Adrenal gland (tissue), 12 donors: Measurements from ENCODE around the gene CGNL1. TPM values are rescaled to one million over a fixed set of nuclear protein-coding genes. Genes with fewer than 3 reads are reported as not detected.

Experiments used
- DNase-seq, 7 donors: peaks; one replicate each; pipeline ENCODE4 v3.0.0-alpha.2; 2019 to 2020
- H3K27ac ChIP-seq, 5 donors: fragments of 200-600 bp; sonication (generic) in 4 of 5; 1 replicate in 3 of 5; 2 replicates in 2 of 5; pipeline versions ENCODE4 v1.5.1 to v1.8.0; 2016 to 2020; ENCODE audit warnings: mild to moderate bottlenecking in 1 of 5
- H3K27me3 ChIP-seq: fragments of 200-600 bp; 2 replicates; pipeline ENCODE4 v1.8.0; 2021
- H3K36me3 ChIP-seq, 2 donors: fragments of 200-600 bp; replicated peaks in 1 of 2; 1 replicate in 1 of 2; 2 replicates in 1 of 2; pipeline versions ENCODE4 v1.5.1 to v1.8.0; 2018 to 2022
- H3K4me1 ChIP-seq, 2 donors: fragments of 200-600 bp; replicated peaks in 1 of 2; 1 replicate in 1 of 2; 2 replicates in 1 of 2; pipeline versions ENCODE4 v1.5.1 to v1.8.0; 2018 to 2021
- H3K4me3 ChIP-seq, 4 donors: fragments of 200-600 bp; sonication (generic) in 3 of 4; one replicate each; pipeline ENCODE4 v1.5.1; 2016 to 2018
- H3K9me3 ChIP-seq, 3 donors: fragments of 200-600 bp; sonication (generic) in 1 of 3; replicated peaks in 1 of 3; 1 replicate in 2 of 3; 2 replicates in 1 of 3; pipeline versions ENCODE4 v1.5.1 to v1.8.0; 2016 to 2021
- POLR2A ChIP-seq, 2 donors: fragments of 450-650 bp; IDR thresholded peaks; one replicate each; pipeline ENCODE4 v1.6.1; 2017; ENCODE audit warnings: antibody characterized with exemption in 2 of 2, mild to moderate bottlenecking in 2 of 2, moderate library complexity in 1 of 2
- WGBS, 4 donors: extraction: QIAGEN DNeasy Blood & Tissue Kit in 2 of 4; methylation state at CpG; one replicate each; pipeline versions ENCODE4 v1.1.5 to v1.1.7; 2013 to 2017; 5-methylcytosine and 5-hydroxymethylcytosine counted together
- intact Hi-C, 2 donors: fragments of 100-400 bp; cut with DNase I; formaldehyde crosslinking; loops; one replicate each; pipeline versions ENCODE4 v1.14.1 to v1.15.0; 2022 to 2023
- polyA plus RNA-seq, 3 donors: library from polyadenylated mRNA; stranded (reverse); fragments of 200-250 nt in 2 of 3; fragments of 350-450 nt in 1 of 3; fragmentation: Illumina TruSeq in 1 of 3; extraction: RNeasy Lipid Tissue Mini Kit (QIAGEN cat#74804) in 1 of 3; gene quantifications; one replicate each; pipeline ENCODE4 v1.2.3, GENCODE V29; 2013 to 2014
- total RNA-seq, 9 donors: library from RNA; depleted of rRNA in 4 of 9; stranded (reverse); fragments of >200 nt in 4 of 9; fragments of 120-200 nt in 1 of 9; fragmentation: NEBNext Ultra II Directional in 1 of 9; extraction: Animal tissue kit (Norgen Biotek cat#: 25700) in 1 of 9; gene quantifications; one replicate each; pipeline versions ENCODE4 v1.1.0 to v1.2.4, GENCODE V29; 2013 to 2023
- TF ChIP-seq, protein P1 (sequence below), 6 experiments: fragments of 450-650 bp in 4 of 6; fragments of 200-600 bp in 2 of 6; sonication (generic) in 1 of 6; IDR thresholded peaks; 1 replicate in 5 of 6; 2 replicates in 1 of 6; pipeline versions ENCODE4 v1.5.1 to v1.8.0; 2016 to 2021; ENCODE audit warnings: antibody characterized with exemption in 6 of 6, mild to moderate bottlenecking in 2 of 6, moderate library complexity in 1 of 6
- donor health status: healthy with polysubstance abuse.
- donor health status: Bipolar disorder and iron deficiency.
- donor health status: DM: yes; HTN: yes; CAD: no.
- donor health status: DM: no; HTN: no; CAD: no.
- donor health status: DM: no; HTN: no; CAD: no.
- donor health status: DM: yes; HTN: yes; CAD: no.

CGNL1 gene
- total and polyA plus RNA-seq, 12 donors = 5.2 to 49.5 (median 22.0) TPM

DNA sequence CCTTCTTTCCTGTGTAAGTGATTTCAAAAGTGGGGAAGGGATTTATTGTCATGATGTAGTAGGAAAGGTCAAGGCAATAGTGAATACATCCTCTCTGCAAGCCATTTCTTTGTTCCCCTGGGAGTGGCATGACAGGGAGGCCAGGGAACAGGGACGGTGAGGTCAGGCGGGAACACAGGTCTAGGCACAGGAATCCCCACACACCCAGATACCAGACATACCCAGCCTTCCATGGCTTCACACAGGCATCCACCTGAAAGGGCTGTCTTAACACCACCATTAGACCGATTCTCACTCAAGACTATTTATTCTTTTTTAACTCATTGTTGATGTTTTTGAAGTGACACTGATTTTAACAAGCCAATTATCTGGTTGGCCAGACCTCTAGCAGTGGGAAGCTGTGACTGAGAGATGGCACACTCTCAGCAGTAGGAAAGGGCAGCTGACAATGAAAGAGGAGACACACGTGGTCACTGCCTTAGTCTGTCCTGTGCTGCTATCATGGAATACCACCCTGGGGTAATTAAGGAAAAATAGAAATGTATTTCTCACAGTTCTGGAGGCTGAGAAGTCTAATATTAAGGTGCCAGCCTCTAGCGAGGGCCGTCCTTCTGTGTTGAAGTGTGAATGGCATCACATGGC is 140.8 kb downstream of the CGNL1 start:
- H3K4me3 ChIP-seq = no peak overlapping the region
- H3K9me3 ChIP-seq = no peaks in the 10 kb centered on the region
- no peaks in the 10 kb centered on the region for H3K27me3 ChIP-seq
- no peak for TF ChIP-seq POLR2A (IDR thresholded peaks at IDR 0.05)
- TF ChIP-seq, protein P1, sequence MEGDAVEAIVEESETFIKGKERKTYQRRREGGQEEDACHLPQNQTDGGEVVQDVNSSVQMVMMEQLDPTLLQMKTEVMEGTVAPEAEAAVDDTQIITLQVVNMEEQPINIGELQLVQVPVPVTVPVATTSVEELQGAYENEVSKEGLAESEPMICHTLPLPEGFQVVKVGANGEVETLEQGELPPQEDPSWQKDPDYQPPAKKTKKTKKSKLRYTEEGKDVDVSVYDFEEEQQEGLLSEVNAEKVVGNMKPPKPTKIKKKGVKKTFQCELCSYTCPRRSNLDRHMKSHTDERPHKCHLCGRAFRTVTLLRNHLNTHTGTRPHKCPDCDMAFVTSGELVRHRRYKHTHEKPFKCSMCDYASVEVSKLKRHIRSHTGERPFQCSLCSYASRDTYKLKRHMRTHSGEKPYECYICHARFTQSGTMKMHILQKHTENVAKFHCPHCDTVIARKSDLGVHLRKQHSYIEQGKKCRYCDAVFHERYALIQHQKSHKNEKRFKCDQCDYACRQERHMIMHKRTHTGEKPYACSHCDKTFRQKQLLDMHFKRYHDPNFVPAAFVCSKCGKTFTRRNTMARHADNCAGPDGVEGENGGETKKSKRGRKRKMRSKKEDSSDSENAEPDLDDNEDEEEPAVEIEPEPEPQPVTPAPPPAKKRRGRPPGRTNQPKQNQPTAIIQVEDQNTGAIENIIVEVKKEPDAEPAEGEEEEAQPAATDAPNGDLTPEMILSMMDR (IDR thresholded peaks at IDR 0.05) = no peak
- intact Hi-C loops = loop anchor here in 1 of 2 donors (5.0 kb wide), 1 partner anchor 165 kb away; no protein-coding TSS in a partner anchor
- no peaks in the 10 kb centered on the region for H3K4me1 ChIP-seq
- no peak for DNase-seq
- H3K36me3 ChIP-seq = no peaks in the 10 kb centered on the region
- H3K27ac ChIP-seq = no peak overlapping the region
- WGBS, 4 donors = 76 to 86% (median 80%) methylated on average over 6 of the region's 6 CpGs

DNA sequence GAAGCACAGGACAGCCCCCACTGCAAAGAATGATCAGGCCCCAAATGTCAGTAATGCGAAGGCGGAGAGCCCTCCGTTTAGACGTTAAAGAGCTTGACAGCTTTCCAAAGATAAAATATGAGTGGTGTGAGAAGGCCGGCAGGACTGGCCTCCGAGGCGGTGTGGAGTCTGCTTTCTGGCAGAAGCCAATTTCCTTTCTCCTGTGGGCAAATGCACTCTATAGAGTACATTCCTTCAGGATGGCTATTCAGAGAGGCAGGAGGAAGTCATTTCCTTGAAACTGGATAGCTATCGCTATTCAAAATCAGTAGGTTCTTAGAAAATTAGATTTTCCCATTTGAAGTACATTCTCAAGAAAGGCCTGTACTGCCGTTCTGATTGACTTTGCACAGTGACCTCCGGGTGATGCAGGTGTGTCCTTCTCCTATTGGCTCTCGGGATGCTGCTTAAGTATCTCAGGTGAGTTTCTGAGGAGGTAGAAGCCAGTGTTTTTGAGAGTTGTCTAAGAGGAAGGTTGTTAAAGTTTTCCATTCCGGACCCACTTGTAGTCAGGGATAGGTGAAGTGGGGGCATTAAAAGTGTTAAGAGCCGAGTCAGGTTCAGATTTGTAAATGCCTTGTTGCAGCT is 142.6 kb downstream of the CGNL1 start:
- Histone ChIP-seq H3K4me1 (no peaks in the 10 kb centered on the region), H3K27me3 (no peaks in the 10 kb centered on the region), H3K36me3 (peaks cover 0 to 1% of the 10 kb centered on the region in 2 donors), H3K4me3 (no peak overlapping the region), H3K27ac (no peak overlapping the region), H3K9me3 (no peaks in the 10 kb centered on the region)
- intact Hi-C loops = loop anchor here in 1 of 2 donors (5.0 kb wide), 1 partner anchor 167 kb away; no protein-coding TSS in a partner anchor
- 86 to 92% (median 90%) methylated on average over 13 of the region's 13 CpGs for WGBS, 4 donors
- DNase-seq = no peak
- TF ChIP-seq POLR2A (IDR thresholded peaks at IDR 0.05) = no peak
- TF ChIP-seq, protein P1 (IDR thresholded peaks at IDR 0.05) = no peak

DNA sequence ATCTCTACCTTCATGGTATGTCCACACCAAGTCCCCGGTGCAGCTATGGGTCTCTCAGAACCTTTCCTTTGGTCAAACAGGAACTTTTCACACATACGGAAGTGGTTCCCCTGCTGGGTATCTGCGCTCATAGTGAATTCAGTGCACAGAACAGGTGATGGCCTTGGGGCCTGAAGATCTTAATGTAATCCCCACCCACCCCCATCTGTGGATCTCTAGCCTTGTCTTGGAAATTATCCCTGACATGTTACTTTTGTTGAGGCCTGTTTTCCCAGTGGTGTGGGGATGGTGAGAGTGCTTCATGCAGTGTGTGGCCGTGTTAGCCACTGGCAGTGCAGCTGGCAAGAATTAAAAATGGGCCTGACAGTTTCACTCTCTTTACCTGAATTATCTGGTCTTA is 143.5 kb downstream of the CGNL1 start:
- Histone ChIP-seq H3K9me3 (no peaks in the 10 kb centered on the region), H3K36me3 (peaks cover 0 to 7% of the 10 kb centered on the region in 2 donors), H3K27ac (no peak overlapping the region), H3K4me1 (no peaks in the 10 kb centered on the region), H3K27me3 (no peaks in the 10 kb centered on the region), H3K4me3 (no peak overlapping the region)
- 81 to 93% (median 84%) methylated on average over 4 of the region's 4 CpGs for WGBS, 4 donors
- no peak for TF ChIP-seq POLR2A (IDR thresholded peaks at IDR 0.05)
- TF ChIP-seq, protein P1 (IDR thresholded peaks at IDR 0.05) = no peak
- DNase-seq = no peak
- intact Hi-C loops = loop anchor here in 1 of 2 donors (5.0 to 10.0 kb wide), 3 partner anchors 65 to 375 kb away; no protein-coding TSS in a partner anchor

DNA sequence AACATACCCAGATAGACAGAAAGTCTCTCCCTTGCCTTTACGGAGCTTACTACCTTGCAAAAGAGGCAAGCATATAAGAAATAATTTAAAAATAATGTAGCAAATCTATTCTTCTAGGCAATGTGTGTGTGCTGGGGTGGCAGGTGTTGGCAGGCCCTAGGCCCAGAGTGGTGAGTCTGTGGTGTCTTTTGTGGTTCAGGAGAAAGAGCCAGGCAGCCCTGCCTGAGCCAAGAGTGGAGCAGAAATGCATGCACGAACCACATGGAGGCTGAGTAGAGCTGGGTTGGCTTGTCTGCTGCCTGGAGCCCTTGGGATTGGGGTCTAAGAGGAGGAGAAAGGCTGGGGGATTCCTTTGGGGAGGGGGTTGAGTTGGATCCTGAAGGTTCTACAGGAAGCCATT is 145.2 kb downstream of the CGNL1 start:
- WGBS, 4 donors = 87 to 100% (median 98%) methylated on average over 2 of the region's 2 CpGs
- no peak for DNase-seq
- Histone ChIP-seq H3K27ac (no peak overlapping the region), H3K9me3 (no peaks in the 10 kb centered on the region), H3K4me3 (no peak overlapping the region), H3K27me3 (no peaks in the 10 kb centered on the region), H3K4me1 (peaks cover 0 to 2% of the 10 kb centered on the region in 2 donors), H3K36me3 (peaks cover 0 to 7% of the 10 kb centered on the region in 2 donors)
- TF ChIP-seq, protein P1 (IDR thresholded peaks at IDR 0.05) = no peak
- no peak for TF ChIP-seq POLR2A (IDR thresholded peaks at IDR 0.05)
- intact Hi-C loops = loop anchor here in 1 of 2 donors (10.0 kb wide), 2 partner anchors 67 to 377 kb away; no protein-coding TSS in a partner anchor
